K562 (cell line): ENCODE data around the gene LDB2. TPM values are rescaled to one million over a fixed set of nuclear protein-coding genes. Genes with fewer than 3 reads are reported as not detected.

Experiments
- ATAC-seq: fragments of 200-7000 bp; cut with Tn5 transposase; 3 replicates; pipeline ENCODE4 v1.9.1; 2020; ENCODE audit warnings: moderate library complexity
- BruUV-seq: library from RNA; stranded (reverse); fragments of 400-500 nt; replicated peaks from 2 replicates; lab custom pipeline; 2021; lab: Mats Ljungman, UMichigan
- CTCF ChIA-PET: fragments of 300-600 bp; formaldehyde crosslinking; extraction: SDS; loops from one replicate; lab custom pipeline; 2021; ENCODE audit warnings: low intra/inter-chr PET ratio; lab: Yijun Ruan, JAX
- POLR2A ChIA-PET: fragments of 300-600, 350-650 bp; sonication (Branson Sonifier 250); formaldehyde crosslinking; extraction: SDS; loops from one replicate; lab custom pipeline; 2021; ENCODE audit warnings: antibody characterized with exemption, inconsistent platforms; lab: Yijun Ruan, JAX
- DNase-seq, 4 experiments: peaks; one replicate each; pipeline versions ENCODE4 v3.0.0 to v3.0.0-alpha.2; 2011 to 2018; ENCODE audit warnings: low spot score in 3 of 4, mixed read lengths in 3 of 4; ENCODE audit errors: extremely low read depth in 1 of 4
- FAIRE-seq: peaks from 2 replicates; lab custom pipeline; 2011; peaks lifted over from hg19 to GRCh38; lab: Jason Lieb, UNC
- H2AFZ ChIP-seq: 2 replicates; pipeline ENCODE4 v1.6.0; 2011; ENCODE audit warnings: low read depth, low read length, control low read depth, inconsistent platforms
- H3K27ac ChIP-seq: fragments of 200-600 bp; 3 replicates; pipeline ENCODE4 v1.8.0; 2011; ENCODE audit warnings: low read depth, mild to moderate bottlenecking, control low read depth, inconsistent platforms, low read length, moderate library complexity, mixed read lengths; ENCODE audit errors: extremely low read depth
- H3K27me3 ChIP-seq, 2 experiments: fragments of 300-600 bp in 1 of 2; 2 replicates in 1 of 2; 3 replicates in 1 of 2; pipeline versions ENCODE4 v1.6.0 to v1.8.0; 2011; ENCODE audit warnings: inconsistent platforms in 2 of 2, low read length in 2 of 2, mild to moderate bottlenecking in 1 of 2, mixed read lengths in 1 of 2, moderate library complexity in 1 of 2; ENCODE audit not compliant: control insufficient read depth in 2 of 2, insufficient read depth in 2 of 2
- H3K36me3 ChIP-seq: fragments of 300-600 bp; 3 replicates; pipeline ENCODE4 v1.8.0; 2011; ENCODE audit warnings: mild to moderate bottlenecking, low read length, inconsistent platforms; ENCODE audit not compliant: control insufficient read depth, insufficient read depth
- H3K4me1 ChIP-seq, 2 experiments: fragments of 200-600 bp in 1 of 2; replicated peaks in 1 of 2; 2 replicates in 1 of 2; 3 replicates in 1 of 2; pipeline versions ENCODE4 v1.5.1 to v1.8.0; 2011; ENCODE audit warnings: inconsistent platforms in 2 of 2, low read length in 2 of 2, mild to moderate bottlenecking in 1 of 2, mixed read lengths in 1 of 2, moderate library complexity in 1 of 2; ENCODE audit not compliant: control insufficient read depth in 2 of 2, insufficient read depth in 2 of 2
- H3K4me2 ChIP-seq: 2 replicates; pipeline ENCODE4 v1.6.1; 2011; ENCODE audit warnings: low read length, control low read depth, inconsistent platforms, mixed read lengths; ENCODE audit not compliant: insufficient read depth
- H3K4me3 ChIP-seq: fragments of 200-600 bp; sonication (generic), shearing (Covaris generic); 2 replicates; pipeline ENCODE4 v1.5.1; 2016; ENCODE audit warnings: control low read depth, inconsistent platforms
- H3K79me2 ChIP-seq: fragments of 200-600 bp; 3 replicates; pipeline ENCODE4 v1.8.0; 2011; ENCODE audit warnings: low read length, inconsistent platforms; ENCODE audit not compliant: control insufficient read depth, insufficient read depth
- H3K9ac ChIP-seq, 2 experiments: 2 replicates each; pipeline versions ENCODE4 v1.6.0 to v1.6.1; 2011; ENCODE audit warnings: low read depth in 2 of 2, low read length in 2 of 2, control low read depth in 1 of 2, inconsistent platforms in 1 of 2, mild to moderate bottlenecking in 1 of 2, mixed read lengths in 1 of 2; ENCODE audit not compliant: insufficient read depth in 1 of 2
- H3K9me1 ChIP-seq: one replicate; pipeline ENCODE4 v1.6.0; 2011; ENCODE audit warnings: inconsistent platforms, mild to moderate bottlenecking, low read length, moderate library complexity; ENCODE audit not compliant: control insufficient read depth, insufficient read depth
- H3K9me3 ChIP-seq: replicated peaks from 2 replicates; pipeline ENCODE4 v1.5.1; 2011; ENCODE audit warnings: low read depth, low read length, inconsistent platforms; ENCODE audit not compliant: control insufficient read depth, insufficient read depth
- H4K20me1 ChIP-seq: replicated peaks from 2 replicates; pipeline ENCODE4 v1.6.1; 2011; ENCODE audit warnings: low read length, inconsistent platforms, mixed read lengths; ENCODE audit not compliant: control insufficient read depth, insufficient read depth
- ETV5 ChIP-seq: sonication (generic); formaldehyde crosslinking; IDR thresholded peaks from 2 replicates; pipeline ENCODE4 v1.4.0; 2020; ENCODE audit warnings: low read depth, mild to moderate bottlenecking, missing genetic modification reagents
- HDAC1 ChIP-seq, 2 experiments: fragments of 450-650 bp; IDR thresholded peaks; 2 replicates each; pipeline ENCODE4 v1.6.1; 2016 to 2017; ENCODE audit warnings: inconsistent platforms in 1 of 2, mild to moderate bottlenecking in 1 of 2, moderate library complexity in 1 of 2
- HMG20A ChIP-seq: fragments of 450-650 bp; formaldehyde crosslinking; conservative IDR thresholded peaks from 2 replicates; pipeline ENCODE4 v1.4.0; 2020; ENCODE audit warnings: mild to moderate bottlenecking, mixed read lengths
- HNRNPH1 ChIP-seq: fragments of 200-400 bp; formaldehyde crosslinking; optimal IDR thresholded peaks from 2 replicates; pipeline ENCODE3; 2017; ENCODE audit warnings: low read depth, mild to moderate bottlenecking, low read length, moderate library complexity
- MCM7 ChIP-seq, 2 experiments: fragments of 450-650 bp; IDR thresholded peaks; 2 replicates each; pipeline ENCODE4 v1.6.1; 2016 to 2018
- MEIS2 ChIP-seq: fragments of 450-650 bp; IDR thresholded peaks from 2 replicates; pipeline ENCODE4 v1.6.1; 2014; ENCODE audit warnings: mild to moderate bottlenecking; ENCODE audit not compliant: partially characterized antibody
- MXI1 ChIP-seq: IDR thresholded peaks from 2 replicates; pipeline ENCODE4 v1.6.1; 2011; ENCODE audit warnings: low read depth, mild to moderate bottlenecking, improper control_type of control experiment, low read length
- MYNN ChIP-seq, 2 experiments: sonication (generic); formaldehyde crosslinking in 1 of 2; IDR thresholded peaks; 2 replicates each; pipeline versions ENCODE4 v1.5.0 to v1.6.1; 2016 to 2020; ENCODE audit warnings: antibody characterized with exemption in 1 of 2, missing genetic modification reagents in 1 of 2
- RFX1 ChIP-seq: fragments of 450-650 bp; IDR thresholded peaks from 2 replicates; pipeline ENCODE4 v1.6.1; 2016; ENCODE audit warnings: mild to moderate bottlenecking, moderate library complexity
- SRF ChIP-seq, 2 experiments: fragments of 250-450, 450-650 bp in 1 of 2; sonication (Bioruptor Pico) in 1 of 2; sonication (generic) in 1 of 2; formaldehyde crosslinking; IDR thresholded peaks; 2 replicates each; pipeline versions ENCODE4 v1.5.0 to v1.5.1; 2020 to 2022; ENCODE audit warnings: mild to moderate bottlenecking in 1 of 2, missing genetic modification reagents in 1 of 2
- ZNF133 ChIP-seq: fragments of 250-450 bp; sonication (Bioruptor Pico); IDR thresholded peaks from 2 replicates; pipeline ENCODE4 v1.4.0; 2020; ENCODE audit warnings: mild to moderate bottlenecking
- WGBS: fragments of 100-300 bp; shearing (Covaris generic); methylation state at CpG from one replicate; pipeline ENCODE4 v1.1.6; 2016; ENCODE audit warnings: low coverage, mixed read lengths; ENCODE audit not compliant: insufficient coverage; ENCODE audit errors: missing lambda C conversion rate; 5-methylcytosine and 5-hydroxymethylcytosine counted together
- in situ Hi-C: fragments of 300-500 bp; cut with MboI; formaldehyde crosslinking; loops from 4 replicates; pipeline ENCODE4 v1.15.0; 2018; ENCODE audit warnings: inconsistent platforms, mixed read lengths
- intact Hi-C: fragments of 100-400 bp; cut with micrococcal nuclease; formaldehyde crosslinking; loops from 2 replicates; pipeline ENCODE4 v1.14.2; 2022
- polyA plus RNA-seq, 8 experiments: library from polyadenylated mRNA; depleted of rRNA in 4 of 8; stranded (reverse) in 5 of 8; unstranded in 3 of 8; fragments of >200 nt; fragmentation: Nextera tagmentation in 2 of 8; fragmentation: Illumina TruSeq in 1 of 8; extraction: Ambion mirVana in 2 of 8; extraction: Trizol in 1 of 8; gene quantifications; 2 replicates each; pipeline versions ENCODE4 v1.2.1 to v1.2.3, GENCODE V29; 2011 to 2014; ENCODE audit warnings: inconsistent platforms in 1 of 8, missing spikeins in 1 of 8
- total RNA-seq, 7 experiments: library from RNA; depleted of rRNA in 6 of 7; stranded (reverse); fragments of >200 nt in 6 of 7; fragmentation: Illumina TruSeq in 2 of 7; extraction: Trizol in 2 of 7; gene quantifications; 2 replicates each; pipeline versions ENCODE4 v1.2.1 to v1.2.3, GENCODE V29; 2011 to 2021; ENCODE audit warnings: low replicate concordance in 1 of 7
- TF ChIP-seq, protein P1 (sequence below): sonication (generic); formaldehyde crosslinking; IDR thresholded peaks from 2 replicates; pipeline ENCODE4 v1.8.0; 2022; ENCODE audit warnings: missing genetic modification reagents, mild to moderate bottlenecking, borderline replicate concordance
- TF ChIP-seq, protein P2 (sequence below): sonication (generic); formaldehyde crosslinking; IDR thresholded peaks from 2 replicates; pipeline ENCODE4 v1.8.0; 2022; ENCODE audit warnings: mild to moderate bottlenecking, missing genetic modification reagents

LDB2 gene
- total and polyA plus RNA-seq, 9 of the 15 experiments (the other 6 are each of a cell fraction or from before 2014, with no cell fraction given): 0.10 to 0.20 TPM; not detected in 7

DNA sequence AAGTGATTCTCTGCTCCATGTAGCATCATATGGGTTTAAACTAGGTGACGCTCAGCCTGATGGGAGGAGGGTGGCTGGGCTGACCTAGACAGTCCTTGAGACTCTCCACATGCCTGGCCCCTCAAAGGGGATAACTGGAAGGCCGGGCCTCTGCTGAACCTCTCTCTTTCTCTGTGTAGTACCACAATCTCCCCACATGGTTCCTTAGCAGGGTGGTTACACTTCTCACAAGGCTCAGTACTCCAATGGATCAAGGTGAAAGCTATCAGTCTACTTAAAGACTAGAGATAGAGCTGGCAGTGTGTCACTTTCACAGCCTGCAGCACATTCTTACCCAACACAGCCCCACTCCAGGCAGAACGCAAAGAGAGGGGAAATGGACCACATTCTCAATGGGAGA is 80.4 kb downstream of the LDB2 start (continued):
- no peak for TF ChIP-seq HDAC1 (IDR thresholded peaks at IDR 0.05)
- no peak for TF ChIP-seq ZNF133 (CRISPR knock-in tag)
- no peak for TF ChIP-seq MEIS2
- TF ChIP-seq SRF (CRISPR knock-in tag; IDR thresholded peaks at IDR 0.05): no peak

DNA sequence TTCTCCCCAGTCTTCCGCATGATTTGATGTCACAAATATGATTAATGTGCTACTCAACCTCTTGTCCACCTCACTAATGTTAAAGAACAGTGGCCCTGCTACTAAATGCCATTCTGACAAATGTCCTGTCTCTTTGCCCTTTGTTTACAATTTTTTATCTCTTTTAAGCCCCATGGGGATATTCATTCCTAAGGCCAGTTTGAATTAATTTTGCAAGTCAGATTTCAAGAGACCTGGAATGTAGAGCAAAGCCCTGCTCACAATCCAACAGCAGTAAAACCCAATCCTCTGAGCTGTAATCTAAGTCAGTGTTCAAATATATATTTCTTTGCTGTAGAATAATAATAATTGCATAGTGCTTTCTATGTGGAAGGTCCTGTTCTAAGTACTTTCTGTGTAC is 81.2 kb downstream of the LDB2 start:
- no peaks in the 10 kb centered on the region for H3K4me1 ChIP-seq
- intact Hi-C loops: no loop called here
- H3K36me3 ChIP-seq: no peaks in the 10 kb centered on the region
- no peak overlapping the region for H3K9ac ChIP-seq
- BruUV-seq: no TSS peak
- CTCF ChIA-PET: no interaction called here
- H4K20me1 ChIP-seq: no peaks in the 10 kb centered on the region
- in situ Hi-C loops: no loop called here
- H3K9me3 ChIP-seq: no peaks in the 10 kb centered on the region
- H3K4me3 ChIP-seq: no peak overlapping the region
- H3K79me2 ChIP-seq: no peaks in the 10 kb centered on the region
- H3K27me3 ChIP-seq: no peaks in the 10 kb centered on the region
- 0% methylated on average over 1 of the region's 1 CpG for WGBS
- H3K27ac ChIP-seq: no peak overlapping the region
- FAIRE-seq (no peak), ATAC-seq (no peak), DNase-seq (no peak)
- POLR2A ChIA-PET: no interaction called here
- H3K4me2 ChIP-seq: no peak overlapping the region
- H3K9me1 ChIP-seq: no peaks in the 10 kb centered on the region
- H2AFZ ChIP-seq: no peak overlapping the region
- no peak for TF ChIP-seq MYNN (IDR thresholded peaks at IDR 0.05)
- TF ChIP-seq MYNN (CRISPR knock-in tag; IDR thresholded peaks at IDR 0.05): no peak
- TF ChIP-seq, protein P1, sequence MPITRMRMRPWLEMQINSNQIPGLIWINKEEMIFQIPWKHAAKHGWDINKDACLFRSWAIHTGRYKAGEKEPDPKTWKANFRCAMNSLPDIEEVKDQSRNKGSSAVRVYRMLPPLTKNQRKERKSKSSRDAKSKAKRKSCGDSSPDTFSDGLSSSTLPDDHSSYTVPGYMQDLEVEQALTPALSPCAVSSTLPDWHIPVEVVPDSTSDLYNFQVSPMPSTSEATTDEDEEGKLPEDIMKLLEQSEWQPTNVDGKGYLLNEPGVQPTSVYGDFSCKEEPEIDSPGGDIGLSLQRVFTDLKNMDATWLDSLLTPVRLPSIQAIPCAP (CRISPR knock-in tag): no peak
- TF ChIP-seq HMG20A (CRISPR knock-in tag): no peak
- TF ChIP-seq HNRNPH1: no peak
- TF ChIP-seq, protein P2, sequence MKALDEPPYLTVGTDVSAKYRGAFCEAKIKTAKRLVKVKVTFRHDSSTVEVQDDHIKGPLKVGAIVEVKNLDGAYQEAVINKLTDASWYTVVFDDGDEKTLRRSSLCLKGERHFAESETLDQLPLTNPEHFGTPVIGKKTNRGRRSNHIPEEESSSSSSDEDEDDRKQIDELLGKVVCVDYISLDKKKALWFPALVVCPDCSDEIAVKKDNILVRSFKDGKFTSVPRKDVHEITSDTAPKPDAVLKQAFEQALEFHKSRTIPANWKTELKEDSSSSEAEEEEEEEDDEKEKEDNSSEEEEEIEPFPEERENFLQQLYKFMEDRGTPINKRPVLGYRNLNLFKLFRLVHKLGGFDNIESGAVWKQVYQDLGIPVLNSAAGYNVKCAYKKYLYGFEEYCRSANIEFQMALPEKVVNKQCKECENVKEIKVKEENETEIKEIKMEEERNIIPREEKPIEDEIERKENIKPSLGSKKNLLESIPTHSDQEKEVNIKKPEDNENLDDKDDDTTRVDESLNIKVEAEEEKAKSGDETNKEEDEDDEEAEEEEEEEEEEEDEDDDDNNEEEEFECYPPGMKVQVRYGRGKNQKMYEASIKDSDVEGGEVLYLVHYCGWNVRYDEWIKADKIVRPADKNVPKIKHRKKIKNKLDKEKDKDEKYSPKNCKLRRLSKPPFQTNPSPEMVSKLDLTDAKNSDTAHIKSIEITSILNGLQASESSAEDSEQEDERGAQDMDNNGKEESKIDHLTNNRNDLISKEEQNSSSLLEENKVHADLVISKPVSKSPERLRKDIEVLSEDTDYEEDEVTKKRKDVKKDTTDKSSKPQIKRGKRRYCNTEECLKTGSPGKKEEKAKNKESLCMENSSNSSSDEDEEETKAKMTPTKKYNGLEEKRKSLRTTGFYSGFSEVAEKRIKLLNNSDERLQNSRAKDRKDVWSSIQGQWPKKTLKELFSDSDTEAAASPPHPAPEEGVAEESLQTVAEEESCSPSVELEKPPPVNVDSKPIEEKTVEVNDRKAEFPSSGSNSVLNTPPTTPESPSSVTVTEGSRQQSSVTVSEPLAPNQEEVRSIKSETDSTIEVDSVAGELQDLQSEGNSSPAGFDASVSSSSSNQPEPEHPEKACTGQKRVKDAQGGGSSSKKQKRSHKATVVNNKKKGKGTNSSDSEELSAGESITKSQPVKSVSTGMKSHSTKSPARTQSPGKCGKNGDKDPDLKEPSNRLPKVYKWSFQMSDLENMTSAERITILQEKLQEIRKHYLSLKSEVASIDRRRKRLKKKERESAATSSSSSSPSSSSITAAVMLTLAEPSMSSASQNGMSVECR: no peak
- TF ChIP-seq ETV5 (CRISPR knock-in tag): no peak
- TF ChIP-seq MXI1: no peak
- no peak for TF ChIP-seq MCM7 (IDR thresholded peaks at IDR 0.05)
- no peak for TF ChIP-seq RFX1
